ENCODE measurements around the gene TSPEAR. TPM values are rescaled to one million over a fixed set of nuclear protein-coding genes. Genes with fewer than 3 reads are reported as not detected.

Gene TSPEAR
- polyA plus RNA-seq, 1 of the 3 experiments (the other 2 are of a cell fraction) = 0.08 TPM

- Histone ChIP-seq H3K9me3 (no peaks in the 10 kb centered on the region), H3K9me2 (no peaks in the 10 kb centered on the region), H2AFZ (ENCODE audit: low read depth) (no peak overlapping the region), H3K9ac (no peak overlapping the region), H3K27me3 (ENCODE audit: insufficient read depth) (peaks cover 8% of the 10 kb centered on the region; the same call in 1 of the 2 replicates), H4K20me1 (ENCODE audit: insufficient read depth) (no peaks in the 10 kb centered on the region), H3K79me2 (ENCODE audit: insufficient read depth) (no peaks in the 10 kb centered on the region), H3K36me3 (replicated peaks in 1 of 2; ENCODE audit: control insufficient read depth in 1 of 2, insufficient read depth in 2 of 2, low read length in 1 of 2) (no peaks in the 10 kb centered on the region), H3F3A (replicated peaks; ENCODE audit: insufficient read depth) (no peaks in the 10 kb centered on the region), H3K4me2 (no peak overlapping the region), H3K4me3 (ENCODE audit: low read depth in 2 of 2, low read length in 1 of 2) (no peak overlapping the region), H3K4me1 (ENCODE audit: control insufficient read depth in 1 of 2, insufficient read depth in 2 of 2, low read depth in 1 of 2, low read length in 1 of 2) (peaks cover 0 to 2% of the 10 kb centered on the region in 2 experiments; a peak in 1 of 4 replicates), H3K27ac (ENCODE audit: low read depth in 2 of 2, low read length in 1 of 2) (no peak overlapping the region)
- DNase-seq = no peak
- ChIA-PET POLR2A (no interaction called here), CTCF (no interaction called here)
- 51% methylated on average over 11 of the region's 12 CpGs for WGBS (ENCODE audit: low lambda C conversion rate)
- TF ChIP-seq FOXM1 (IDR thresholded peaks at IDR 0.05; ENCODE audit: low read depth) (no peak), ZBTB33 (IDR thresholded peaks at IDR 0.05; ENCODE audit: borderline replicate concordance, low read depth) (no peak), YY1 (IDR thresholded peaks at IDR 0.05; ENCODE audit: low read depth) (no peak), PBX3 (IDR thresholded peaks at IDR 0.05) (no peak), RCOR1 (IDR thresholded peaks at IDR 0.05; ENCODE audit: low read length) (no peak), TCF12 (IDR thresholded peaks at IDR 0.05) (no peak), ELF1 (IDR thresholded peaks at IDR 0.05) (no peak), TAF1 (IDR thresholded peaks at IDR 0.05; ENCODE audit: borderline replicate concordance, low read depth, low read length) (no peak), RAD21 (IDR thresholded peaks at IDR 0.05; ENCODE audit: low read length) (no peak), JUND (IDR thresholded peaks at IDR 0.05) (no peak), FOXJ3 (CRISPR knock-in tag; IDR thresholded peaks at IDR 0.05) (no peak)
Observed at GRCh38 chr21:44594406-44594916, 116.9 kb downstream of the TSPEAR start.

GRCh38 chr21:44593598-44594405, 117.6 kb downstream of the TSPEAR start:
- Histone ChIP-seq H2AFZ (ENCODE audit: low read depth) (no peak overlapping the region), H3K4me3 (ENCODE audit: low read depth in 2 of 2, low read length in 1 of 2) (no peak overlapping the region), H3F3A (replicated peaks; ENCODE audit: insufficient read depth) (no peaks in the 10 kb centered on the region), H3K27ac (ENCODE audit: low read depth in 2 of 2, low read length in 1 of 2) (no peak overlapping the region), H3K4me2 (no peak overlapping the region), H3K27me3 (ENCODE audit: insufficient read depth) (peaks cover 8% of the 10 kb centered on the region; the same call in 1 of the 2 replicates), H3K9me3 (no peaks in the 10 kb centered on the region), H3K4me1 (ENCODE audit: control insufficient read depth in 1 of 2, insufficient read depth in 2 of 2, low read depth in 1 of 2, low read length in 1 of 2) (peaks cover 0 to 2% of the 10 kb centered on the region in 2 experiments; a peak in 1 of 4 replicates), H3K9ac (no peak overlapping the region), H4K20me1 (ENCODE audit: insufficient read depth) (no peaks in the 10 kb centered on the region), H3K79me2 (ENCODE audit: insufficient read depth) (no peaks in the 10 kb centered on the region), H3K36me3 (replicated peaks in 1 of 2; ENCODE audit: control insufficient read depth in 1 of 2, insufficient read depth in 2 of 2, low read length in 1 of 2) (no peaks in the 10 kb centered on the region), H3K9me2 (no peaks in the 10 kb centered on the region)
- CTCF ChIA-PET = no interaction called here
- WGBS (ENCODE audit: low lambda C conversion rate) = 80% methylated on average over 20 of the region's 20 CpGs
- POLR2A ChIA-PET = no interaction called here
- no peak for DNase-seq
- no peak for TF ChIP-seq NFIC (IDR thresholded peaks at IDR 0.05; ENCODE audit: borderline replicate concordance)
- no peak for TF ChIP-seq MXI1 (IDR thresholded peaks at IDR 0.05; ENCODE audit: low read depth, low read length)
- no peak for TF ChIP-seq MEF2A (IDR thresholded peaks at IDR 0.05; ENCODE audit: borderline replicate concordance, low read depth)
- TF ChIP-seq RXRA (IDR thresholded peaks at IDR 0.05; ENCODE audit: borderline replicate concordance, low read depth) = no peak
- TF ChIP-seq NRF1 (IDR thresholded peaks at IDR 0.05; ENCODE audit: low read depth, low read length) = no peak
- no peak for TF ChIP-seq GABPA (IDR thresholded peaks at IDR 0.05; ENCODE audit: low read depth)
- no peak for TF ChIP-seq CHD2 (IDR thresholded peaks at IDR 0.05; ENCODE audit: low read length, partially characterized antibody)
- no peak for TF ChIP-seq SIN3A (IDR thresholded peaks at IDR 0.05; ENCODE audit: borderline replicate concordance, low read depth, low read length)
- no peak for TF ChIP-seq USF1 (IDR thresholded peaks at IDR 0.05; ENCODE audit: borderline replicate concordance, low read depth)
- no peak for TF ChIP-seq EP300 (IDR thresholded peaks at IDR 0.05; ENCODE audit: borderline replicate concordance in 1 of 2, low read depth in 1 of 2, low read length in 1 of 2)
- no peak for TF ChIP-seq GATA2 (CRISPR knock-in tag; IDR thresholded peaks at IDR 0.05)
- no peak for TF ChIP-seq FOSL2 (IDR thresholded peaks at IDR 0.05; ENCODE audit: borderline replicate concordance, low read depth)
- no peak for TF ChIP-seq TAF1 (IDR thresholded peaks at IDR 0.05; ENCODE audit: borderline replicate concordance, low read depth, low read length)
- no peak for TF ChIP-seq RAD21 (IDR thresholded peaks at IDR 0.05; ENCODE audit: low read length)
- TF ChIP-seq ZBTB33 (IDR thresholded peaks at IDR 0.05; ENCODE audit: borderline replicate concordance, low read depth) = no peak

Measured in SK-N-SH (cell line).